Upper lobe of right lung (tissue), 1 donor: ENCODE data around the gene SCAMP1. TPM values are rescaled to one million over a fixed set of nuclear protein-coding genes. Genes with fewer than 3 reads are reported as not detected.
"Not testable (repeated sequence)": the region's sequence is repeated elsewhere in the genome, so short reads cannot be mapped to it uniquely, and the experiment has no call there.

Source experiments
- ATAC-seq: fragments of 200-7000 bp; cut with Tn5 transposase; one replicate; pipeline ENCODE4 v1.9.1; 2020; ENCODE audit warnings: mild to moderate bottlenecking, moderate library complexity
- DNase-seq: peaks from one replicate; pipeline ENCODE4 v3.0.0-alpha.2; 2020
- H3K27ac ChIP-seq: fragments of 200-600 bp; one replicate; pipeline ENCODE4 v1.8.0; 2022
- H3K27me3 ChIP-seq: fragments of 200-600 bp; one replicate; pipeline ENCODE4 v1.8.0; 2022; ENCODE audit warnings: mild to moderate bottlenecking
- H3K36me3 ChIP-seq: fragments of 200-600 bp; one replicate; pipeline ENCODE4 v1.8.0; 2022
- H3K4me1 ChIP-seq: fragments of 200-600 bp; one replicate; pipeline ENCODE4 v1.8.0; 2022
- H3K4me3 ChIP-seq: fragments of 200-600 bp; one replicate; pipeline ENCODE4 v1.8.0; 2022; ENCODE audit warnings: mild to moderate bottlenecking
- H3K9me3 ChIP-seq: fragments of 200-600 bp; one replicate; pipeline ENCODE4 v1.8.0; 2022
- CTCF ChIP-seq: fragments of 200-600 bp; IDR thresholded peaks from one replicate; pipeline ENCODE4 v1.8.0; 2022; ENCODE audit warnings: antibody characterized with exemption
- intact Hi-C: fragments of 100-400 bp; cut with DNase I; formaldehyde crosslinking; loops from one replicate; pipeline ENCODE4 v1.11.0; 2022
- total RNA-seq: library from RNA; stranded (reverse); fragmentation: NEBNext Ultra II Directional; extraction: Animal tissue kit (Norgen Biotek cat#: 25700); gene quantifications from one replicate; pipeline ENCODE4 v1.2.1, GENCODE V29; 2021
- donor health status: DM: no; HTN: yes; CAD: no; lungs with severe emphysema.

The SCAMP1 gene
- total RNA-seq, 1 donor from 2014 or later: 35.9 TPM

GRCh38 chr5:78353520-78353919 is 6.9 kb upstream of the SCAMP1 start:
- ATAC-seq (no peak), DNase-seq (no peak)
- Histone ChIP-seq H3K27ac (no peak overlapping the region), H3K4me1 (peaks cover under 1% of the 10 kb centered on the region), H3K4me3 (no peak overlapping the region), H3K27me3 (no peaks in the 10 kb centered on the region), H3K9me3 (no peaks in the 10 kb centered on the region), H3K36me3 (no peaks in the 10 kb centered on the region)
- TF ChIP-seq CTCF: no peak
- intact Hi-C loops: no loop called here

GRCh38 chr5:78354066-78354670 is 6.2 kb upstream of the SCAMP1 start:
- intact Hi-C loops: no loop called here
- Histone ChIP-seq H3K27ac (no peak overlapping the region), H3K9me3 (no peaks in the 10 kb centered on the region), H3K4me3 (no peak overlapping the region), H3K27me3 (no peaks in the 10 kb centered on the region), H3K36me3 (no peaks in the 10 kb centered on the region), H3K4me1 (peaks cover 7% of the 10 kb centered on the region)
- DNase-seq: no peak
- no peak for TF ChIP-seq CTCF
- ATAC-seq: no peak

GRCh38 chr5:78355561-78355960 is 4.9 kb upstream of the SCAMP1 start:
- TF ChIP-seq CTCF: no peak
- Histone ChIP-seq H3K27ac (no peak overlapping the region), H3K9me3 (no peaks in the 10 kb centered on the region), H3K36me3 (no peaks in the 10 kb centered on the region), H3K4me1 (peaks cover 12% of the 10 kb centered on the region), H3K4me3 (no peak overlapping the region), H3K27me3 (no peaks in the 10 kb centered on the region)
- intact Hi-C loops: no loop called here
- no peak for ATAC-seq
- DNase-seq: no peak

- H3K36me3 ChIP-seq, H3K27me3 ChIP-seq, H3K9me3 ChIP-seq, ATAC-seq, intact Hi-C loops, DNase-seq: not testable (repeated sequence)
- Histone ChIP-seq H3K4me3 (peak overlapping the region; percentile 99), H3K4me1 (peaks cover 22% of the 10 kb centered on the region), H3K27ac (peak overlapping the region; percentile 94)
Measured at GRCh38 chr5:78359455-78359830, 974 bp upstream of the SCAMP1 start.

GRCh38 chr5:78360674-78360923 is 182 bp downstream of the SCAMP1 start:
- peak overlapping the region; percentile 99 for H3K4me3 ChIP-seq
- peaks cover 22% of the 10 kb centered on the region for H3K4me1 ChIP-seq
- H3K27me3 ChIP-seq: no peaks in the 10 kb centered on the region
- intact Hi-C loops: no loop called here
- TF ChIP-seq CTCF: no peak
- no peaks in the 10 kb centered on the region for H3K36me3 ChIP-seq
- DNase-seq (no peak), ATAC-seq (no peak)
- H3K27ac ChIP-seq: peak overlapping the region; percentile 94
- no peaks in the 10 kb centered on the region for H3K9me3 ChIP-seq

- DNase-seq: peak; percentile 84
Measured at GRCh38 chr5:78360924-78361630, 660 bp downstream of the SCAMP1 start.

More at GRCh38 chr5:78360924-78361630, 660 bp downstream of the SCAMP1 start:
- Histone ChIP-seq H3K36me3 (no peaks in the 10 kb centered on the region), H3K4me1 (peaks cover 22% of the 10 kb centered on the region), H3K27ac (peak overlapping the region; percentile 94), H3K27me3 (no peaks in the 10 kb centered on the region), H3K4me3 (peak overlapping the region; percentile 99), H3K9me3 (no peaks in the 10 kb centered on the region)
- TF ChIP-seq CTCF: peak; percentile 35
- intact Hi-C loops: no loop called here
- peak; percentile 55 for ATAC-seq
